ENCODE data around the gene AK1. TPM values are rescaled to one million over a fixed set of nuclear protein-coding genes. Genes with fewer than 3 reads are reported as not detected.

The AK1 gene
- total and polyA plus RNA-seq, 12 donors = 500 to 1,050 (median 731) TPM

DNA sequence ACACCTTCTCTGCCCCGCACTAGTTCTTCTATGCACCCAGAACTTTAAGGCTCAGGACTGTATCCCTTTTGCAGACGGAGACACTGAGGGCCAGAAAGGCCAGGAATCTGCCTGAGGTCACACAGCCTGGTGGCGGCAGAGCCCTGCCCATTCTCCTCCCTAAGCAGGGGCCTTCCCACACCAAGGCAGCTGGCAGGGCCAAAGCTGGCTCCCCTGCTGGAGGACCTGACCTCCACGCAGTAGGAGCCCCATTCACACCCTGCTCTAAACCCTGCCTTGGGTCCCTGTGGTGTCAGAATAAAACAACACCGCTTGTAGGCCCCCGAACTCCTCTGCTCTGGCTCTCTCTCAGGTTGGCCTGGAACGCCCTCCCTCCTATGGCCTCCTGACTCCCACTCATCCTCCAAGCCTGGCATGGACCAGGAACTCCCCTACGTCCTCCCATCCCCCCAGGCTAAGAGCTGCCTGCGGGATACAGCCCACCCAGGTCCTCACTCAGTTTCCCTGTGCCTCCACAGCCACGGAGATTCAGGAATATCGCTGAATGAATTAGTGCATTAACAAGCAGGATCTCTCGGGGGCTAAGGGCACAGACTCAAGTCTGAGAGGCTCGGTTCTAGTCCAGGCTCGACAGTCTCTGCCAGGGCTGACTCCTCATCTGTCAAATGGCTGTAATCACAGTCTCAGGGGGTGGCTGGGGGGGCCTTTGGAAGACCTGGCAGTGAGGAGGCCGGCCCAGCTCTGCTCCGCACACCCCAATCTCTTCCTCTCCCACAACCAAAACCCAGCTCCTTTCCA is 19.1 kb upstream of the AK1 start:
- ATAC-seq (peak in 1 of 8 donors; percentile 1), DNase-seq (no peak)
- WGBS, 2 donors = 66 to 69% methylated on average over 16 of the region's 16 CpGs

DNA sequence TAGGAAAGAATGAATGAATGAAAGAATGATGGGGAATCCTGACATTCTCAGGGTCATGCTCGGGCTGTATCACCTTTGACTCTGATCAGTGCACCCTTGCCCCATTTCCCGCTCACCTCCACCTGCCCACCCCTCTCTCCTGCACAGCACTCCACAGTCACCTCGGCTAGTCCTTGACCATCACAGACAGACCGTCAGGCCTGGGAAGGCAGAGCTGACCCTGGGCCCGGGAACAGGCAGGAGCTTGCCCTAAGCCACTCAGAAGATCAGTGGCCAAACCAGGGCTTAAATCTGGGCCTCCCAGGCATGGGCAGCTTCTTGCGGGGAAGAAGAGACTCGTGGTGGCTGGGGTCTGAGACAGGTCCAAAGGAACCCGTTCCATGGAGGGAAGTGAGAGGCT is 18.3 kb upstream of the AK1 start:
- H3K27ac ChIP-seq = peak overlapping the region in 2 of 10 donors; percentile 97 to 98
- peaks cover 0 to 57% (median 45%) of the 10 kb centered on the region in 9 donors for H3K36me3 ChIP-seq
- TF ChIP-seq, protein P1, sequence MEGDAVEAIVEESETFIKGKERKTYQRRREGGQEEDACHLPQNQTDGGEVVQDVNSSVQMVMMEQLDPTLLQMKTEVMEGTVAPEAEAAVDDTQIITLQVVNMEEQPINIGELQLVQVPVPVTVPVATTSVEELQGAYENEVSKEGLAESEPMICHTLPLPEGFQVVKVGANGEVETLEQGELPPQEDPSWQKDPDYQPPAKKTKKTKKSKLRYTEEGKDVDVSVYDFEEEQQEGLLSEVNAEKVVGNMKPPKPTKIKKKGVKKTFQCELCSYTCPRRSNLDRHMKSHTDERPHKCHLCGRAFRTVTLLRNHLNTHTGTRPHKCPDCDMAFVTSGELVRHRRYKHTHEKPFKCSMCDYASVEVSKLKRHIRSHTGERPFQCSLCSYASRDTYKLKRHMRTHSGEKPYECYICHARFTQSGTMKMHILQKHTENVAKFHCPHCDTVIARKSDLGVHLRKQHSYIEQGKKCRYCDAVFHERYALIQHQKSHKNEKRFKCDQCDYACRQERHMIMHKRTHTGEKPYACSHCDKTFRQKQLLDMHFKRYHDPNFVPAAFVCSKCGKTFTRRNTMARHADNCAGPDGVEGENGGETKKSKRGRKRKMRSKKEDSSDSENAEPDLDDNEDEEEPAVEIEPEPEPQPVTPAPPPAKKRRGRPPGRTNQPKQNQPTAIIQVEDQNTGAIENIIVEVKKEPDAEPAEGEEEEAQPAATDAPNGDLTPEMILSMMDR (IDR thresholded peaks at IDR 0.05) = no peak

More for the DNA sequence above, 19.1 kb upstream of the AK1 start:
- peak overlapping the region in 9 of 10 donors; percentile 88 to 100 (median 98) for H3K4me3 ChIP-seq
- H3K36me3 ChIP-seq = peaks cover 0 to 51% (median 45%) of the 10 kb centered on the region in 9 donors
- intact Hi-C loops (cut with DNase I) = no loop called here
- peaks cover 0 to 21% (median 7%) of the 10 kb centered on the region in 11 donors for H3K9me3 ChIP-seq
- H3K4me1 ChIP-seq = peaks cover 16 to 41% (median 34%) of the 10 kb centered on the region in 9 donors
- H3K27me3 ChIP-seq = no peaks in the 10 kb centered on the region
- peak overlapping the region in 9 of 10 donors; percentile 85 to 98 (median 96) for H3K27ac ChIP-seq
- TF ChIP-seq, protein P1 (IDR thresholded peaks at IDR 0.05) = no peak

DNA sequence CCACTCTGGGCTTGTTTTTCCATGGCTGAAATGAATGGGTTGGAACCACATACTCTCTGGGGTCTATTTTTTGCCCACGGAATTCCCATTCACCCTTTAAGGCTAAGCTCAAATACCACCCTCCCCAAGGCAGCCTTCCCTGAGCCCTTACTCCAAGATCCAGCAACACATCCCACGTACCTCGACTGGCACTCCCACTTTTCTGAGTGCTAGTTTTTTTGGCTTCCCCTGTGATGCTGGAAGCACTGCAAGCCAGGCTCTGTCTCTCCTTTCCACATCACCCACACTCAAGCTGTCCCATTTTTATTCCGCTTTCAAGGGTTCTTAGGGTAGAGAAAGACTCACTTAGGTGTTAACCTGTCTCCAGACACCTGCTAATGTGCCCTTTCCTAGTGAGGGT is 15.9 kb upstream of the AK1 start:
- no peaks in the 10 kb centered on the region for H3K27me3 ChIP-seq
- no peak overlapping the region for H3K27ac ChIP-seq
- TF ChIP-seq, protein P1 (IDR thresholded peaks at IDR 0.05) = no peak
- peaks cover 11 to 27% (median 22%) of the 10 kb centered on the region in 9 donors for H3K4me1 ChIP-seq
- WGBS, 2 donors = 98% methylated on average over 4 of the region's 4 CpGs
- intact Hi-C loops (cut with DNase I) = no loop called here
- H3K36me3 ChIP-seq = peaks cover 0 to 81% (median 53%) of the 10 kb centered on the region in 9 donors
- DNase-seq (no peak), ATAC-seq (no peak)
- H3K4me3 ChIP-seq = no peak overlapping the region
- H3K9me3 ChIP-seq = peaks cover 0 to 21% (median 7%) of the 10 kb centered on the region in 11 donors

More for the DNA sequence above, 18.3 kb upstream of the AK1 start:
- no peak overlapping the region for H3K4me3 ChIP-seq
- intact Hi-C loops (cut with DNase I) = loop anchor here in 1 of 10 donors (2.0 kb wide), 1 partner anchor 17 kb away; no protein-coding TSS in a partner anchor
- H3K4me1 ChIP-seq = peaks cover 16 to 41% (median 34%) of the 10 kb centered on the region in 9 donors
- WGBS, 2 donors = 98% methylated on average over 8 of the region's 8 CpGs
- H3K27me3 ChIP-seq = no peaks in the 10 kb centered on the region
- no peak for ATAC-seq
- H3K9me3 ChIP-seq = peaks cover 0 to 21% (median 7%) of the 10 kb centered on the region in 11 donors
- no peak for DNase-seq

DNA sequence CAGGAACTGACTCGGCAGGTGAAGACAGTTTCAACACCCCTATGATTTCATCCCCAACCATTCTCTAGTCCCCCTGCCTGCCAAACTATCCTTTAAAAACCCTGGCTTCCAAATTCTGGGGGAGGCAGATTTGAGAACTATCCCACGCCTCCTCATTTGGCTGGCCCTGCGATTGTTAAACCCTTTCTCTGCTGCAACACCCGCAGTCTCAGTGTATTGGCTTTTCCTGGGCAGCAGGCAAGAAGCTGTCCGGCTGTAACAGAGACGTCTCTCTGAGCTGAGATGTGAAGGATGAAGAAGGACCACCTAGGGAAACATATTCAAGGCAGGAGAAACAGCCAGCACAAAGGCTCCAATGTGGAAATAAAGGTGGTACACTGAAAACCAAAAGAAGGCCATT is 15.4 kb upstream of the AK1 start:
- H3K27me3 ChIP-seq = no peaks in the 10 kb centered on the region
- peaks cover 11 to 21% (median 17%) of the 10 kb centered on the region in 9 donors for H3K4me1 ChIP-seq
- intact Hi-C loops (cut with DNase I) = no loop called here
- no peak for DNase-seq
- no peak overlapping the region for H3K4me3 ChIP-seq
- H3K36me3 ChIP-seq = peaks cover 0 to 87% (median 53%) of the 10 kb centered on the region in 9 donors
- TF ChIP-seq, protein P1 (IDR thresholded peaks at IDR 0.05) = no peak
- no peak overlapping the region for H3K27ac ChIP-seq
- ATAC-seq = no peak
- H3K9me3 ChIP-seq = peaks cover 0 to 21% (median 7%) of the 10 kb centered on the region in 11 donors
- WGBS, 2 donors = 89 to 97% methylated on average over 6 of the region's 6 CpGs
